Retinal pigment epithelial cell (primary cell): Measurements from ENCODE around the gene MAPKAPK3.

Experiments used
- DNase-seq: peaks from one replicate; pipeline ENCODE4 v3.0.0-alpha.2; 2010; ENCODE audit warnings: low read depth
- H3K4me3 ChIP-seq: 2 replicates; pipeline ENCODE4 v1.5.1; 2011; ENCODE audit warnings: mild to moderate bottlenecking, low read length, control low read depth, moderate library complexity
- TF ChIP-seq, protein P1 (sequence below): conservative IDR thresholded peaks from 2 replicates; pipeline ENCODE4 v1.5.1; 2011; ENCODE audit warnings: low read depth, low read length, control low read depth, inconsistent platforms

MAPKAPK3 gene

GRCh38 chr3:50623840-50624474 is 7.0 kb downstream of the MAPKAPK3 start:
- TF ChIP-seq, protein P1, sequence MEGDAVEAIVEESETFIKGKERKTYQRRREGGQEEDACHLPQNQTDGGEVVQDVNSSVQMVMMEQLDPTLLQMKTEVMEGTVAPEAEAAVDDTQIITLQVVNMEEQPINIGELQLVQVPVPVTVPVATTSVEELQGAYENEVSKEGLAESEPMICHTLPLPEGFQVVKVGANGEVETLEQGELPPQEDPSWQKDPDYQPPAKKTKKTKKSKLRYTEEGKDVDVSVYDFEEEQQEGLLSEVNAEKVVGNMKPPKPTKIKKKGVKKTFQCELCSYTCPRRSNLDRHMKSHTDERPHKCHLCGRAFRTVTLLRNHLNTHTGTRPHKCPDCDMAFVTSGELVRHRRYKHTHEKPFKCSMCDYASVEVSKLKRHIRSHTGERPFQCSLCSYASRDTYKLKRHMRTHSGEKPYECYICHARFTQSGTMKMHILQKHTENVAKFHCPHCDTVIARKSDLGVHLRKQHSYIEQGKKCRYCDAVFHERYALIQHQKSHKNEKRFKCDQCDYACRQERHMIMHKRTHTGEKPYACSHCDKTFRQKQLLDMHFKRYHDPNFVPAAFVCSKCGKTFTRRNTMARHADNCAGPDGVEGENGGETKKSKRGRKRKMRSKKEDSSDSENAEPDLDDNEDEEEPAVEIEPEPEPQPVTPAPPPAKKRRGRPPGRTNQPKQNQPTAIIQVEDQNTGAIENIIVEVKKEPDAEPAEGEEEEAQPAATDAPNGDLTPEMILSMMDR, result no peak
- no peak overlapping the region for H3K4me3 ChIP-seq
- no peak for DNase-seq

DNA sequence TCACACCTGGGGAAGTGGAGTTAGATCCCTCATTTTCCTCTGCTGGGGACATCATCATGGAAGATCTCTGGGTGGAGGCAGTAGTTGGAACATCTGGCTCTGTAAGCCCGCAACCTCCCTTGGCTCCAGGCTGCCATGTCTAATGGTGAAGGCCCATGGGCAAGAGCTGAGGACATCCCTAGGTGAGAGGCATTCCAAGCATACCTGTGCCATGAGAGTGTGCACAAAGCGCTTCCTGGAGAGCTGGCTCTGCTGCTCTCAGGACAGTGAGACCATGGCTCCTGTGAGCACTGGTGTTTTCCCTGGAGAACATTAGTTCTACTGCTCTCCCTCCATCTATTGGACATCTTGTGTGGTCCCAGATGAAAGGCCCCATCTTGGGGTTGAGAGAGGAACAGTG is 7.7 kb downstream of the MAPKAPK3 start:
- no peak for DNase-seq
- TF ChIP-seq, protein P1, result no peak
- H3K4me3 ChIP-seq, result no peak overlapping the region

- no peak overlapping the region for H3K4me3 ChIP-seq
- DNase-seq, result no peak
- TF ChIP-seq, protein P1, result no peak
These were observed 8.6 kb downstream of the MAPKAPK3 start for GRCh38 chr3:50625231-50626182.

- TF ChIP-seq, protein P1, result no peak
- H3K4me3 ChIP-seq, result no peak overlapping the region
These were observed 9.4 kb downstream of the MAPKAPK3 start for GRCh38 chr3:50626401-50626800.

DNA sequence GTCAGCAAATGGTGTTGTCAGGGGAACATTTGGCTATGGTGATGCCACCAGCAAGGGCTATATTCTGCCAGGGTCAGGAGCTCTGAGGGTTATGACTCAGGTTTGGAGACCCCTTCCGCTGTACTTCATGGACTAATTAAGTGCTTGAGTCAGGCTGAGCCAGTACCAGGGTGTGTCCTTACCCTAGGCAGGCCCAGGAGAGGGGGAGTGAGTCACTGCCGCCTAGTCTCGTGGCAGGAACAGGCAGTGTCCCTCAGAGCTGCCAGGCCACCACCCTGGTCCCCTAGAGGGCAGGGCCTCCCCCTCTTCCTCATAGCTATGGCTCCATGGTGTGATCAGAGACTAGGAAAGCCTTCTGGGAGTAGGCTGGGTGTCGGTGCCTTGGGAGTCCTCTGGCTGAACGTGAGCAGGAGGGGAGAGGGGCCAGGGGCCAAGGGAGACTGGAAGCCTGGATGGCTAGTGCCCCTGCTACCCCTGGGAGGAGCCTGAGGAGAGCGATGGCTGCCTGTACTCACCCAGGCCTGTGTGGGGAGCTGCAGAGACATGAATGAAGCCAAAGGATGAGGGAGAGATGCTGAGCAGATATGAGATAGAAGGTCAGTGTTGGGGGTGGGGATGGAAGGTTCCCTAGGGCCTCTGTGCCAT is 10.6 kb downstream of the MAPKAPK3 start:
- peak; percentile 95 for DNase-seq
- H3K4me3 ChIP-seq, result no peak overlapping the region
- TF ChIP-seq, protein P1, result peak; percentile 53

More at GRCh38 chr3:50626401-50626800, 9.4 kb downstream of the MAPKAPK3 start:
- no peak for DNase-seq

DNA sequence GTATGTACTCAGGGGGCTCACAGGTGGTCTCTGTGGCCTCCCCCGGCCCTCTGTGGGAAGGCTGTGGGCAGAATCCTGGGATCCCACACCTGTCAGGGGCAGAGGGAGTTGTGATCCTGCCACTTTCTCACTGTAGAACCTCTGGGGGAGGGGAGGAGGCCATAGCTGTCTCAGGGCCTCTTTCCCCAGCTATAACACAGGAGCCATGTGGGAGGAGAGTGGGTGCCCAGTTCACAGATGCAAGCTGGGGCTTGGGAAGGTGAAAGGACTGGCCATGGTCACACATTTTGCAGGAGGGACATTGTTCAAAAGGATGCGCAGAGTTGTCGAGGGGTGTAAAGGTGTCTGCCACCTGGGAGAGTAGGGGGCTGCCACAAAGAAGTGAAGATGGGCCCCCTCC is 11.7 kb downstream of the MAPKAPK3 start:
- DNase-seq, result no peak
- TF ChIP-seq, protein P1, result no peak
- H3K4me3 ChIP-seq, result no peak overlapping the region
